Thymus (tissue), 11 donors: ENCODE data around the gene KLK1. TPM values are rescaled to one million over a fixed set of nuclear protein-coding genes. Genes with fewer than 3 reads are reported as not detected.
"Not testable (repeated sequence)": the region's sequence is repeated elsewhere in the genome, so short reads cannot be mapped to it uniquely, and the experiment has no call there.

Experiments
- DNase-seq, 9 donors: peaks; one replicate each; pipeline ENCODE4 v3.0.0-alpha.2; 2013; ENCODE audit warnings: low spot score in 9 of 9, low read depth in 6 of 9, missing footprints in 1 of 9
- H3K27ac ChIP-seq, 2 donors: one replicate each; pipeline ENCODE4 v1.5.1; 2013; ENCODE audit warnings: control low read depth in 1 of 2, low read depth in 1 of 2, low read length in 1 of 2, mild to moderate bottlenecking in 1 of 2, moderate library complexity in 1 of 2
- H3K27me3 ChIP-seq, 2 donors: one replicate each; pipeline ENCODE4 v1.5.1; 2013; ENCODE audit warnings: low read length in 1 of 2; ENCODE audit not compliant: control insufficient read depth in 2 of 2, insufficient read depth in 1 of 2
- H3K36me3 ChIP-seq, 2 donors: one replicate each; pipeline ENCODE4 v1.5.1; 2013; ENCODE audit warnings: low read length in 1 of 2, mild to moderate bottlenecking in 1 of 2, moderate library complexity in 1 of 2; ENCODE audit not compliant: control insufficient read depth in 2 of 2, insufficient read depth in 2 of 2
- H3K4me1 ChIP-seq, 2 donors: one replicate each; pipeline ENCODE4 v1.5.1; 2013; ENCODE audit warnings: low read length in 2 of 2; ENCODE audit not compliant: control insufficient read depth in 2 of 2, insufficient read depth in 2 of 2
- H3K4me3 ChIP-seq, 2 donors: one replicate each; pipeline ENCODE4 v1.5.1; 2013; ENCODE audit warnings: low read length in 2 of 2, control low read depth in 1 of 2, mild to moderate bottlenecking in 1 of 2
- H3K9me3 ChIP-seq, 2 donors: one replicate each; pipeline ENCODE4 v1.5.1; 2013; ENCODE audit warnings: low read length in 1 of 2, mild to moderate bottlenecking in 1 of 2; ENCODE audit not compliant: control insufficient read depth in 2 of 2, insufficient read depth in 1 of 2
- WGBS: extraction: QIAGEN DNeasy Blood & Tissue Kit; methylation state at CpG from one replicate; pipeline ENCODE4 v1.1.7; 2013; 5-methylcytosine and 5-hydroxymethylcytosine counted together
- polyA plus RNA-seq: library from polyadenylated mRNA; stranded (reverse); fragments of 200-250 nt; gene quantifications from one replicate; pipeline ENCODE4 v1.2.3, GENCODE V29; 2013
- total RNA-seq: library from RNA; stranded (reverse); fragments of 120-200 nt; gene quantifications from one replicate; pipeline ENCODE4 v1.2.4, GENCODE V29; 2013
- donor health status: healthy.

The KLK1 gene
- total and polyA plus RNA-seq, 2 donors, result 0.14 to 1.6 TPM

- H3K27me3 ChIP-seq, result peaks cover 15 to 57% of the 10 kb centered on the region in 2 donors
- H3K27ac ChIP-seq, result no peak overlapping the region
- DNase-seq, result no peak
- peaks cover 0 to 6% of the 10 kb centered on the region in 2 donors for H3K4me1 ChIP-seq
- H3K4me3 ChIP-seq, result no peak overlapping the region
- no peaks in the 10 kb centered on the region for H3K36me3 ChIP-seq
- H3K9me3 ChIP-seq, result peaks cover 0 to 5% of the 10 kb centered on the region in 2 donors
- WGBS, result 69% methylated on average over 7 of the region's 7 CpGs
Measured at GRCh38 chr19:50778906-50779430, 44.6 kb downstream of the KLK1 start.

- WGBS, result 1% methylated on average over 30 of the region's 30 CpGs
- no peaks in the 10 kb centered on the region for H3K9me3 ChIP-seq
- H3K36me3 ChIP-seq, result no peaks in the 10 kb centered on the region
- no peak overlapping the region for H3K27ac ChIP-seq
- no peak overlapping the region for H3K4me3 ChIP-seq
- DNase-seq, result peak in 1 of 9 donors; percentile 26
- peaks cover 15 to 52% of the 10 kb centered on the region in 2 donors for H3K27me3 ChIP-seq
- peaks cover 0 to 6% of the 10 kb centered on the region in 2 donors for H3K4me1 ChIP-seq
Measured at GRCh38 chr19:50777830-50778303, 45.7 kb downstream of the KLK1 start.

GRCh38 chr19:50777261-50777660 lies 46.3 kb downstream of the KLK1 start:
- DNase-seq, result no peak
- 56% methylated on average over 4 of the region's 4 CpGs for WGBS
- Histone ChIP-seq H3K4me1 (peaks cover 0 to 6% of the 10 kb centered on the region in 2 donors), H3K9me3 (no peaks in the 10 kb centered on the region), H3K4me3 (no peak overlapping the region), H3K27me3 (peaks cover 15 to 48% of the 10 kb centered on the region in 2 donors), H3K36me3 (no peaks in the 10 kb centered on the region), H3K27ac (no peak overlapping the region)

- Histone ChIP-seq H3K9me3 (no peaks in the 10 kb centered on the region), H3K4me3 (no peak overlapping the region), H3K36me3 (no peaks in the 10 kb centered on the region), H3K4me1 (peaks cover 0 to 6% of the 10 kb centered on the region in 2 donors), H3K27me3 (peaks cover 15 to 47% of the 10 kb centered on the region in 2 donors), H3K27ac (no peak overlapping the region)
- WGBS, result 90% methylated on average over 5 of the region's 5 CpGs
- DNase-seq, result no peak
Measured at GRCh38 chr19:50776131-50776530, 47.5 kb downstream of the KLK1 start.

- peaks cover 7 to 22% of the 10 kb centered on the region in 2 donors for H3K27me3 ChIP-seq
- not testable (repeated sequence) for H3K4me3 ChIP-seq, DNase-seq, H3K36me3 ChIP-seq, H3K9me3 ChIP-seq, H3K4me1 ChIP-seq, H3K27ac ChIP-seq
- WGBS, result 67% methylated on average over 7 of the region's 7 CpGs
Measured at GRCh38 chr19:50773454-50773853, 50.1 kb downstream of the KLK1 start.

- DNase-seq, H3K9me3 ChIP-seq, H3K4me1 ChIP-seq, H3K27ac ChIP-seq, H3K4me3 ChIP-seq, H3K36me3 ChIP-seq: not testable (repeated sequence)
- WGBS, result 91% methylated on average over 3 of the region's 3 CpGs
- peaks cover 3 to 16% of the 10 kb centered on the region in 2 donors for H3K27me3 ChIP-seq
Measured at GRCh38 chr19:50772912-50773311, 50.7 kb downstream of the KLK1 start.

- Histone ChIP-seq H3K27me3 (peaks cover 3 to 12% of the 10 kb centered on the region in 2 donors), H3K27ac (no peak overlapping the region), H3K9me3 (no peaks in the 10 kb centered on the region), H3K36me3 (no peaks in the 10 kb centered on the region), H3K4me1 (no peaks in the 10 kb centered on the region), H3K4me3 (no peak overlapping the region)
- DNase-seq, result peak in 3 of 9 donors; percentile 17 to 46 (median 21)
- 58% methylated on average over 2 of the region's 2 CpGs for WGBS
Measured at GRCh38 chr19:50772476-50772875, 51.1 kb downstream of the KLK1 start.

- no peak for DNase-seq
- H3K27me3 ChIP-seq, result peaks cover 0 to 2% of the 10 kb centered on the region in 2 donors
- H3K4me1 ChIP-seq, result no peaks in the 10 kb centered on the region
- H3K4me3 ChIP-seq, result no peak overlapping the region
- no peak overlapping the region for H3K27ac ChIP-seq
- 89% methylated on average over 13 of the region's 13 CpGs for WGBS
- H3K9me3 ChIP-seq, result no peaks in the 10 kb centered on the region
- H3K36me3 ChIP-seq, result no peaks in the 10 kb centered on the region
Measured at GRCh38 chr19:50770888-50771287, 52.7 kb downstream of the KLK1 start.

GRCh38 chr19:50770164-50770563 lies 53.4 kb downstream of the KLK1 start, which contains the start of gene GPR32:
TSS of gene GPR32 (plus strand) at chr19:50770464. CDS start at chr19:50770601, 137 bp downstream.
- H3K9me3 ChIP-seq, DNase-seq, H3K27me3 ChIP-seq, H3K27ac ChIP-seq, H3K4me1 ChIP-seq, H3K36me3 ChIP-seq, H3K4me3 ChIP-seq: not testable (repeated sequence)
- WGBS, result 90% methylated on average over 2 of the region's 2 CpGs
